Measurements from ENCODE around the gene PHETA1. TPM values are rescaled to one million over a fixed set of nuclear protein-coding genes. Genes with fewer than 3 reads are reported as not detected.

The PHETA1 gene, protein sequence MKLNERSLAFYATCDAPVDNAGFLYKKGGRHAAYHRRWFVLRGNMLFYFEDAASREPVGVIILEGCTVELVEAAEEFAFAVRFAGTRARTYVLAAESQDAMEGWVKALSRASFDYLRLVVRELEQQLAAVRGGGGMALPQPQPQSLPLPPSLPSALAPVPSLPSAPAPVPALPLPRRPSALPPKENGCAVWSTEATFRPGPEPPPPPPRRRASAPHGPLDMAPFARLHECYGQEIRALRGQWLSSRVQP
- total RNA-seq (2.4 TPM), polyA plus RNA-seq (1 to 10 TPM in 2 of 4 donors, under 1 TPM in 2; 0.34 to 1.3 (median 0.87) TPM)

DNA sequence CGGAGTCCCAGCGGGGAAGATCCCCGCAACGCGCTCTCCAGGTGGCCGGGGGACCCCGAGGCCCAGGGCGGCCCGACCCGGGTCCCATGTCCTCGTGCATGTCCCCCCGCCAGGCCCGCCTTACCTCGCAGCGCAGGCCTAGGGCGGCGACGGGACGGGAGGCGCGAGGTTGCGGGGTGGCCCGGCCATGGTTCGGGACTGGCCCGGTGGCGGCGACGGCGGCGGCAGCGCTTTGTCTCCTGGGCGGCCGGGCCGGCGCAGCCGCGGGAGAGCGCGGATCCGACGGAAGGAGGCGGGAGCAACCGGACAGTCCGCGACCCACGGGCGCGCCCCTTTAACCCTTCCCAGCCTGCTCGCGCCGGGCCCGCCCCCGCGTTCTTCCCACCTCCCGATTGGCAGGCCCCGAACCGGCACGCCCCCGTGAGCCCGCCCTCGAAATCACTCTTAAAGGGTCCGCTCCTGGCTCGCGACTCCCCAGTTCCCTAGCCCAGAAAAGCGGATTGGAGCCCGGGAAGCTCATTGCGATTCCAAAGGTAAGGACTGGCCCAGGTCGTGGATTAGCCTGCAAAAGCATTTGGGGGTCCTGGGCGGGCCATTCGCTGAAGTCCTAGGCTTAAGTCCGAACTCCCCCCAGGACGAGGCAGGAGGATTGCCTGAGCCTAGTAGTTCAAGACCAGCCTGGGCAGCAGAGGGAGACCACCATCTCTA lies at the start of gene PHETA1:
Gene PHETA1 (minus strand): TSS at position 308 of the 708 bp plus-strand sequence. CDS start 5,668 bp downstream, outside the sequence.
- DNase-seq (peak; percentile 52 to 78 (median 64)), ATAC-seq (ENCODE audit: low read depth in 2 of 2) (peak; percentile 81 to 83)
- no peaks in the 10 kb centered on the region for H3K36me3 Mint-ChIP-seq
- H3K4me3 Mint-ChIP-seq = peak within 1 kb of the TSS; percentile 80 to 93 (median 88)
- peak within 1 kb of the TSS in 2 of 3 donors; percentile 32 to 62 for H3K27ac Mint-ChIP-seq
- no peaks in the 10 kb centered on the region for H3K36me3 ChIP-seq (ENCODE audit: control insufficient read depth, insufficient read depth, low read length)
- H3K27ac ChIP-seq (ENCODE audit: insufficient read depth, low read length, poor library complexity, severe bottlenecking) = no peak within 1 kb of the TSS
- peaks cover 17% of the 10 kb centered on the region for H3K27me3 Mint-ChIP-seq
- H3K27me3 ChIP-seq (ENCODE audit: control insufficient read depth, insufficient read depth, low read length) = peaks cover 2% of the 10 kb centered on the region
- H3K9me3 Mint-ChIP-seq = peaks cover 0 to 2% (median 0%) of the 10 kb centered on the region in 7 donors
- H3K4me1 Mint-ChIP-seq = peaks cover 0 to 35% (median 18%) of the 10 kb centered on the region in 4 donors
- peaks cover 19% of the 10 kb centered on the region for H3K4me1 ChIP-seq (ENCODE audit: control insufficient read depth, insufficient read depth, low read length, poor library complexity, severe bottlenecking)
- peak within 1 kb of the TSS; percentile 58 for H3K4me3 ChIP-seq (ENCODE audit: low read depth, low read length)
- H3K9me3 ChIP-seq (ENCODE audit: control insufficient read depth in 2 of 2, low read length in 2 of 2) = no peaks in the 10 kb centered on the region

DNA sequence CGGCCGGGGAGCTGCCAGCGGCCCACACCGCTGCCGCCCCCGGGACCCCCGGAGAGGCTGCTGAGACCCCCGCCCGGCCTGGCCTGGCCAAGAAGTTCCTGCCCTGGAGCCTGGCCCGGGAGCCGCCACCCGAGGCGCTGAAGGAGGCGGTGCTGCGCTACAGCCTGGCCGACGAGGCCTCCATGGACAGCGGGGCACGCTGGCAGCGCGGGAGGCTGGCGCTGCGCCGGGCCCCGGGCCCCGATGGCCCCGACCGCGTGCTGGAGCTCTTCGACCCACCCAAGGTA lies 49.6 kb upstream of the PHETA1 start:
- Mint-ChIP-seq H3K36me3 (peaks cover 20% of the 10 kb centered on the region), H3K4me1 (peaks cover 4 to 35% (median 29%) of the 10 kb centered on the region in 4 donors)
- no peaks in the 10 kb centered on the region for H3K9me3 ChIP-seq (ENCODE audit: control insufficient read depth in 2 of 2, low read length in 2 of 2)

DNA sequence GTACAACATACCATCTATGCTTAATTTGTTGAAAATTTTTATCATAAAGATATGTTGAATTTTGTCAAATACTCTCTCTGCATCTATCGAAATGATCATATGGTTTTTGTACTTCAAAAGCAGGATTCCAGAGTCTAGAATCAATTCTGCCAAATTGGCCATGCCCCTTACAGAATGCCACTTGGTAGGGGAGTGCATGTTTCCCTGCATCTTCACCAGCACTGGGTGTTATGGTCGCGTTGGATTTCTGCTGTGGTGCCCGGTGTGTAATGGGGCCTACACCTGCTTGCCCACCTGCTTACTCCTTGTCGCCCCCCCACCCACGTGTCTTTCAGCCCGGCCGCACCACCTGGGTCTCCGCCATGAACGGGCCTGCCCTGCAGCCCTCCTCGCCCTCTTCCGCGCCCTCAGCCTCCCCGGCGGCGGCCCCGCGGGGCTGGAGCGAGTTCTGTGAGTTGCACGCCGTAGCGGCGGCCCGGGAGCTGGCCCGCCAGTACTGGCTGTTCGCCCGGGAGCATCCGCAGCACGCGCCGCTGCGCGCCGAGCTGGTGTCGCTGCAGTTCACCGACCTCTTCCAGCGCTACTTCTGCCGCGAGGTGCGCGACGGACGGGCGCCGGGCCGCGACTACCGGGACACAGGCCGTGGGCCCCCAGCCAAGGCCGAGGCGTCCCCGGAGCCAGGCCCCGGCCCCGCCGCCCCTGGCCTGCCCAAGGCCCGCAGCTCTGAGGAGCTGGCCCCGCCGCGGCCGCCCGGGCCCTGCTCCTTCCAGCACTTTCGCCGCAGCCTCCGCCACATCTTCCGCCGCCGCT lies 49.1 kb upstream of the PHETA1 start:
- Mint-ChIP-seq H3K9me3 (no peaks in the 10 kb centered on the region), H3K27ac (no peak overlapping the region), H3K4me3 (no peak overlapping the region), H3K4me1 (peaks cover 4 to 39% (median 34%) of the 10 kb centered on the region in 4 donors), H3K27me3 (no peaks in the 10 kb centered on the region), H3K36me3 (peaks cover 20% of the 10 kb centered on the region)
- Histone ChIP-seq H3K36me3 (ENCODE audit: control insufficient read depth, insufficient read depth, low read length) (peaks cover 22% of the 10 kb centered on the region), H3K27me3 (ENCODE audit: control insufficient read depth, insufficient read depth, low read length) (no peaks in the 10 kb centered on the region), H3K9me3 (ENCODE audit: control insufficient read depth in 2 of 2, low read length in 2 of 2) (no peaks in the 10 kb centered on the region), H3K4me1 (ENCODE audit: control insufficient read depth, insufficient read depth, low read length, poor library complexity, severe bottlenecking) (peaks cover 4% of the 10 kb centered on the region), H3K4me3 (ENCODE audit: low read depth, low read length) (no peak overlapping the region), H3K27ac (ENCODE audit: insufficient read depth, low read length, poor library complexity, severe bottlenecking) (no peak overlapping the region)
- DNase-seq (no peak), ATAC-seq (ENCODE audit: low read depth in 2 of 2) (no peak)

More for the DNA sequence above, 49.6 kb upstream of the PHETA1 start:
- Histone ChIP-seq H3K27ac (ENCODE audit: insufficient read depth, low read length, poor library complexity, severe bottlenecking) (no peak overlapping the region), H3K36me3 (ENCODE audit: control insufficient read depth, insufficient read depth, low read length) (peaks cover 22% of the 10 kb centered on the region), H3K4me1 (ENCODE audit: control insufficient read depth, insufficient read depth, low read length, poor library complexity, severe bottlenecking) (no peaks in the 10 kb centered on the region), H3K4me3 (ENCODE audit: low read depth, low read length) (no peak overlapping the region), H3K27me3 (ENCODE audit: control insufficient read depth, insufficient read depth, low read length) (no peaks in the 10 kb centered on the region)
- DNase-seq = no peak
- Mint-ChIP-seq H3K9me3 (no peaks in the 10 kb centered on the region), H3K4me3 (no peak overlapping the region), H3K27ac (no peak overlapping the region), H3K27me3 (no peaks in the 10 kb centered on the region)
- ATAC-seq (ENCODE audit: low read depth in 2 of 2) = no peak

DNA sequence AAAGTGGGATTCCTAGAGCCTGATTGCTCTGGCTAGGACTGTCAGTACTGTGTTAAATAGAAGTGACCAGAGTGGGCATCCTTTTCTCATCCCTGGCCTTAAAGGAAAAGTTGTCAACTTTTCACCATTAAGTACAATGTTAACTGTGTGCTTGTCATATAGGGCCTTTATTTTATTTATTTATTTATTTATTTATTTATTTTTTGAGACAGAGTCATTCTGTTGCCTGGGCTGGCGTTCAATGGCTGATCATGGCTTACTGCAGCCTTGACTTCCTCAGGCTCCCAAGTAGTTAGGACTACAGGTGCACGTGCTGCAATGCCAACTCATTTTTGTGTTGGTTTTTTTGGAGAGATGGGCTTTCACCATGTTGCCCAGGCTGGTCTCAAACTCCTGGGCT lies 48.4 kb upstream of the PHETA1 start:
- Mint-ChIP-seq H3K27ac (peak overlapping the region in 1 of 3 donors; percentile 62), H3K36me3 (peaks cover 20% of the 10 kb centered on the region), H3K4me1 (peaks cover 4 to 45% (median 39%) of the 10 kb centered on the region in 4 donors), H3K27me3 (no peaks in the 10 kb centered on the region), H3K4me3 (peak overlapping the region in 1 of 4 donors; percentile 51), H3K9me3 (no peaks in the 10 kb centered on the region)
- DNase-seq (no peak), ATAC-seq (ENCODE audit: low read depth in 2 of 2) (no peak)
- peaks cover 11% of the 10 kb centered on the region for H3K4me1 ChIP-seq (ENCODE audit: control insufficient read depth, insufficient read depth, low read length, poor library complexity, severe bottlenecking)
- no peaks in the 10 kb centered on the region for H3K27me3 ChIP-seq (ENCODE audit: control insufficient read depth, insufficient read depth, low read length)
- no peak overlapping the region for H3K27ac ChIP-seq (ENCODE audit: insufficient read depth, low read length, poor library complexity, severe bottlenecking)
- no peak overlapping the region for H3K4me3 ChIP-seq (ENCODE audit: low read depth, low read length)
- H3K9me3 ChIP-seq (ENCODE audit: control insufficient read depth in 2 of 2, low read length in 2 of 2) = no peaks in the 10 kb centered on the region
- H3K36me3 ChIP-seq (ENCODE audit: control insufficient read depth, insufficient read depth, low read length) = peaks cover 22% of the 10 kb centered on the region

DNA sequence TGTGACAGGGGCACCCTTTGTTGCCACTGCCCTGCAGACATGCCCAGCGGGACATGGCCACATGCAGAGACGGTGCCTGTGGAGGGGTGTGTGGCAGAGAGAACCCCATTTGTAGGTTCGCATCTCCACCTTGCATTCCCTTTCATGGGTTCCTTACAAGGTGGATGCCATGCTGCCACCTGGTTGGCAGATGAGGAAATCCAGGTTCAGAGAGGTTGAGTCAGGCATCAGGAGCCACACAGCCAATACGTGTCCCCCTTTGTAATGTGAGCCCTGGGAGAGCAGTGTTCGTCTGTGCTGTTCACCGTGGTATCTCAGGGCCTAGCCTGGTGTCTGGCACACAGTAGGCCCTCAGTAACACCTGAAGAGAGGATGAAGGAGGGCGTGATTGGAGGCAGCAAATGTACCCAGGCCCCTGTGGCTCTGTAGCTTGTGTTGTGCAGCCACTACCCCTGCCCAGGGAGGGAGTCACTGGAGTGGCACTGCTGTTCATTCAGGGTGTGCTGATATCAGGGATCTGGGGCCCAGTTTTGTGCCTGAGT lies 45.9 kb upstream of the PHETA1 start:
- Mint-ChIP-seq H3K4me1 (peaks cover 4 to 64% (median 38%) of the 10 kb centered on the region in 4 donors), H3K36me3 (peaks cover 11% of the 10 kb centered on the region), H3K9me3 (no peaks in the 10 kb centered on the region), H3K27me3 (no peaks in the 10 kb centered on the region), H3K27ac (peak overlapping the region; percentile 52 to 86 (median 52)), H3K4me3 (peak overlapping the region in 1 of 4 donors; percentile 7)
- Histone ChIP-seq H3K27ac (ENCODE audit: insufficient read depth, low read length, poor library complexity, severe bottlenecking) (no peak overlapping the region), H3K4me1 (ENCODE audit: control insufficient read depth, insufficient read depth, low read length, poor library complexity, severe bottlenecking) (peaks cover 36% of the 10 kb centered on the region), H3K4me3 (ENCODE audit: low read depth, low read length) (no peak overlapping the region), H3K27me3 (ENCODE audit: control insufficient read depth, insufficient read depth, low read length) (no peaks in the 10 kb centered on the region), H3K9me3 (ENCODE audit: control insufficient read depth in 2 of 2, low read length in 2 of 2) (no peaks in the 10 kb centered on the region), H3K36me3 (ENCODE audit: control insufficient read depth, insufficient read depth, low read length) (peaks cover 9% of the 10 kb centered on the region)
- DNase-seq = no peak
- ATAC-seq (ENCODE audit: low read depth in 2 of 2) = no peak

DNA sequence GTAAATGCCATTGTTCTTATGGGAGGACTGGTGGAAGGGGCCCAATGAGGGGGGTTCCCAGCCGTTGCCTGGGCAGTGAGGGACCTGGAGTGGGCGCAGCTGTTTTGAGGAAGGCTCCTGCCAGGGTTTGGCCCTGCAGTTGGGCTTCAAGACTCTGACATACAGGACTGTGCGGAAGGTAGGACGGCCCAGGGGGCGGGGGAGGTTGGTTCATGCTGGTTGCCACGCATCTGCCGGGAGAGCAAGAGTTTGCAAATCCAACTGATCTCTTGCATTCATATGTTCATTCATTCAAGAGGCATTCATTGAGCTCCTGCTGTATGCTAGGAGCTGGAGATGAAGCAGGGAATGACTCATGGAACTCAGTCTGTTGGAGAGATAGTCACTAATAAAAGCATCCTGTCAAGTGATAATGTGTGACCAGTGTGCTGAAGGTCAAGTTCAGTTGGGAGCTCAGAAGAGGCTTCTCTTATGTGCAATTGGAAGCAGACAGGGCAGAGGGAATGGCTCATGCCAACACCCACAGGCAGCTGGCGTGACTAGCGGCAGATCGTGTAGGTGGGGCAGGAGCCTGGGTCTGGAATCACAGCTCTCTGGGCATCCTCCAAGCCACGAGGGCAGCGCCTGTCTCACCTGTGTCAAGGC lies 44.7 kb upstream of the PHETA1 start:
- no peaks in the 10 kb centered on the region for H3K9me3 ChIP-seq (ENCODE audit: control insufficient read depth in 2 of 2, low read length in 2 of 2)
- Mint-ChIP-seq H3K4me3 (peak overlapping the region in 2 of 4 donors; percentile 18 to 73), H3K36me3 (peaks cover 11% of the 10 kb centered on the region), H3K27me3 (no peaks in the 10 kb centered on the region), H3K4me1 (peaks cover 4 to 76% (median 44%) of the 10 kb centered on the region in 4 donors), H3K27ac (peak overlapping the region in 2 of 3 donors; percentile 78 to 90), H3K9me3 (no peaks in the 10 kb centered on the region)
- H3K4me3 ChIP-seq (ENCODE audit: low read depth, low read length) = no peak overlapping the region
- no peak overlapping the region for H3K27ac ChIP-seq (ENCODE audit: insufficient read depth, low read length, poor library complexity, severe bottlenecking)
- H3K36me3 ChIP-seq (ENCODE audit: control insufficient read depth, insufficient read depth, low read length) = no peaks in the 10 kb centered on the region
- peaks cover 48% of the 10 kb centered on the region for H3K4me1 ChIP-seq (ENCODE audit: control insufficient read depth, insufficient read depth, low read length, poor library complexity, severe bottlenecking)
- DNase-seq (no peak), ATAC-seq (ENCODE audit: low read depth in 2 of 2) (no peak)
- no peaks in the 10 kb centered on the region for H3K27me3 ChIP-seq (ENCODE audit: control insufficient read depth, insufficient read depth, low read length)

DNA sequence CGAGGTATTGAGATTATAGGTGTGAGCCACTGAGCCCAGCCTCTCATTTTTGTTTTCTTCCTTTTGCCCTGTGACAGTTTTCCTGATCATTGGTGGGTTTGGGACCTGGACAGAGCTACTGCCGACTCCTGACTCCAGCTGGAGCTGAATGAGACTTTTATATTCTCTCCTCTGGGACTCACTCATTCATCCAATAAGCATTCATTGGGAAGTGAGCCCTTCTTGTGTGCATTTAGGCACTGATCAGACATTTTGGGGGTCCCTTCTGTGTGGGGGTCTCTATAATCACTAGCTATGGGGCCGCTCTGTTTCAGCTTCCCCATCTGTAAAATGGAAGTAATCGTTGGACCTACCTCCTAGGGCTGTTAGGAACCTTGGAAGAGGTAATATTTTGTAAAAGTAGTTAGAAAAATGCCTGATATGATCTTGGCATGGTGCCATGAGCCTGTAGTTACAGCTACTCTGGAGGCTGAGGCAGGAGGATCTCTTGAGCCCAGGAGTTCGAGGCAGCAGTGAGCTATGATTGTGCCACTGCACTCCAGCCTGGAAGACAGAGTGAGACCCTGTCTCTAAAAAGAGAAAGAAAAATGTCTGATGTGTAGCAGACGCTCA lies 44.0 kb upstream of the PHETA1 start:
- peak overlapping the region; percentile 49 to 81 (median 64) for H3K4me3 Mint-ChIP-seq
- DNase-seq (no peak), ATAC-seq (ENCODE audit: low read depth in 2 of 2) (no peak)
- H3K4me1 Mint-ChIP-seq = peaks cover 4 to 83% (median 47%) of the 10 kb centered on the region in 4 donors
- peak overlapping the region; percentile 86 to 94 (median 90) for H3K27ac Mint-ChIP-seq
- H3K36me3 Mint-ChIP-seq = peaks cover 11% of the 10 kb centered on the region
- H3K27me3 Mint-ChIP-seq = no peaks in the 10 kb centered on the region
- Histone ChIP-seq H3K27me3 (ENCODE audit: control insufficient read depth, insufficient read depth, low read length) (no peaks in the 10 kb centered on the region), H3K27ac (ENCODE audit: insufficient read depth, low read length, poor library complexity, severe bottlenecking) (no peak overlapping the region), H3K4me1 (ENCODE audit: control insufficient read depth, insufficient read depth, low read length, poor library complexity, severe bottlenecking) (peaks cover 55% of the 10 kb centered on the region), H3K36me3 (ENCODE audit: control insufficient read depth, insufficient read depth, low read length) (no peaks in the 10 kb centered on the region), H3K4me3 (ENCODE audit: low read depth, low read length) (no peak overlapping the region), H3K9me3 (ENCODE audit: control insufficient read depth in 2 of 2, low read length in 2 of 2) (no peaks in the 10 kb centered on the region)
- no peaks in the 10 kb centered on the region for H3K9me3 Mint-ChIP-seq

Measured in CD4-positive, CD25-positive, alpha-beta regulatory T cell (primary cell).